ENCODE data around the gene ITGB2. TPM values are rescaled to one million over a fixed set of nuclear protein-coding genes. Genes with fewer than 3 reads are reported as not detected.
A peak's percentile ranks its signal among the peaks of the same experiment; 100 is the strongest.

Gene ITGB2
- total RNA-seq, 4 donors from 2014 or later, result 33.2 to 110 (median 44.0) TPM

GRCh38 chr21:44905016-44905727 lies 15.5 kb downstream of the ITGB2 start:
- WGBS, result 88% methylated on average over 14 of the region's 22 CpGs
- Histone ChIP-seq H3K27ac (replicated peaks in 1 of 4) (peak overlapping the region in 1 of 4 donors; percentile 88), H3K27me3 (no peaks in the 10 kb centered on the region), H3K4me3 (no peak overlapping the region), H3K4me1 (peaks cover 10 to 52% (median 36%) of the 10 kb centered on the region in 4 donors), H3K9me3 (no peaks in the 10 kb centered on the region), H3K36me3 (peaks cover 0 to 10% (median 0%) of the 10 kb centered on the region in 4 donors)
- TF ChIP-seq POLR2A (IDR thresholded peaks at IDR 0.05; ENCODE audit: low read depth), result no peak
- intact Hi-C loops (cut with DNase I), result no loop called here
- DNase-seq (ENCODE audit: extremely low spot score), result no peak

GRCh38 chr21:44904141-44904923 lies 16.4 kb downstream of the ITGB2 start:
- DNase-seq (ENCODE audit: extremely low spot score), result no peak
- peaks cover 0 to 11% (median 0%) of the 10 kb centered on the region in 4 donors for H3K36me3 ChIP-seq
- H3K4me1 ChIP-seq, result peaks cover 10 to 45% (median 29%) of the 10 kb centered on the region in 4 donors
- whole genome bisulfite sequencing, result 92% methylated on average over 14 of the region's 14 CpGs
- no peaks in the 10 kb centered on the region for H3K27me3 ChIP-seq
- no peak for TF ChIP-seq POLR2AphosphoS5 (IDR thresholded peaks at IDR 0.05)
- TF ChIP-seq EP300 (IDR thresholded peaks at IDR 0.05), result no peak
- no peak for TF ChIP-seq POLR2A (IDR thresholded peaks at IDR 0.05; ENCODE audit: low read depth)
- TF ChIP-seq CTCF (IDR thresholded peaks at IDR 0.05), result no peak
- no peak overlapping the region for H3K4me3 ChIP-seq
- no peak overlapping the region for H3K27ac ChIP-seq (replicated peaks in 1 of 4)
- intact Hi-C loops (cut with DNase I), result no loop called here
- no peaks in the 10 kb centered on the region for H3K9me3 ChIP-seq

GRCh38 chr21:44903689-44904088 lies 17.0 kb downstream of the ITGB2 start:
- 93% methylated on average over 12 of the region's 22 CpGs for WGBS
- no peaks in the 10 kb centered on the region for H3K9me3 ChIP-seq
- intact Hi-C loops (cut with DNase I), result no loop called here
- no peak overlapping the region for H3K4me3 ChIP-seq
- DNase-seq (ENCODE audit: extremely low spot score), result no peak
- peaks cover 8 to 38% (median 23%) of the 10 kb centered on the region in 4 donors for H3K4me1 ChIP-seq
- peaks cover 0 to 17% (median 0%) of the 10 kb centered on the region in 4 donors for H3K36me3 ChIP-seq
- TF ChIP-seq EP300 (IDR thresholded peaks at IDR 0.05) (no peak), POLR2AphosphoS5 (IDR thresholded peaks at IDR 0.05) (no peak), CTCF (IDR thresholded peaks at IDR 0.05) (no peak), POLR2A (IDR thresholded peaks at IDR 0.05; ENCODE audit: low read depth) (no peak)
- no peaks in the 10 kb centered on the region for H3K27me3 ChIP-seq
- no peak overlapping the region for H3K27ac ChIP-seq (replicated peaks in 1 of 4)

- H3K4me3 ChIP-seq, result no peak overlapping the region
- peaks cover 6 to 33% (median 18%) of the 10 kb centered on the region in 4 donors for H3K4me1 ChIP-seq
- peaks cover 0 to 17% (median 0%) of the 10 kb centered on the region in 4 donors for H3K36me3 ChIP-seq
- no peak for DNase-seq (ENCODE audit: extremely low spot score)
- intact Hi-C loops (cut with DNase I), result no loop called here
- WGBS, result 76% methylated on average over 9 of the region's 18 CpGs
- H3K27me3 ChIP-seq, result no peaks in the 10 kb centered on the region
- no peak for TF ChIP-seq CTCF (IDR thresholded peaks at IDR 0.05)
- no peak overlapping the region for H3K27ac ChIP-seq (replicated peaks in 1 of 4)
- no peaks in the 10 kb centered on the region for H3K9me3 ChIP-seq
Observed at GRCh38 chr21:44903050-44903685, 17.5 kb downstream of the ITGB2 start.
